Measurements from ENCODE around the gene COL27A1.
"Not testable (repeated sequence)": the region's sequence is repeated elsewhere in the genome, so short reads cannot be mapped to it uniquely, and the experiment has no call there.

Gene COL27A1

DNA sequence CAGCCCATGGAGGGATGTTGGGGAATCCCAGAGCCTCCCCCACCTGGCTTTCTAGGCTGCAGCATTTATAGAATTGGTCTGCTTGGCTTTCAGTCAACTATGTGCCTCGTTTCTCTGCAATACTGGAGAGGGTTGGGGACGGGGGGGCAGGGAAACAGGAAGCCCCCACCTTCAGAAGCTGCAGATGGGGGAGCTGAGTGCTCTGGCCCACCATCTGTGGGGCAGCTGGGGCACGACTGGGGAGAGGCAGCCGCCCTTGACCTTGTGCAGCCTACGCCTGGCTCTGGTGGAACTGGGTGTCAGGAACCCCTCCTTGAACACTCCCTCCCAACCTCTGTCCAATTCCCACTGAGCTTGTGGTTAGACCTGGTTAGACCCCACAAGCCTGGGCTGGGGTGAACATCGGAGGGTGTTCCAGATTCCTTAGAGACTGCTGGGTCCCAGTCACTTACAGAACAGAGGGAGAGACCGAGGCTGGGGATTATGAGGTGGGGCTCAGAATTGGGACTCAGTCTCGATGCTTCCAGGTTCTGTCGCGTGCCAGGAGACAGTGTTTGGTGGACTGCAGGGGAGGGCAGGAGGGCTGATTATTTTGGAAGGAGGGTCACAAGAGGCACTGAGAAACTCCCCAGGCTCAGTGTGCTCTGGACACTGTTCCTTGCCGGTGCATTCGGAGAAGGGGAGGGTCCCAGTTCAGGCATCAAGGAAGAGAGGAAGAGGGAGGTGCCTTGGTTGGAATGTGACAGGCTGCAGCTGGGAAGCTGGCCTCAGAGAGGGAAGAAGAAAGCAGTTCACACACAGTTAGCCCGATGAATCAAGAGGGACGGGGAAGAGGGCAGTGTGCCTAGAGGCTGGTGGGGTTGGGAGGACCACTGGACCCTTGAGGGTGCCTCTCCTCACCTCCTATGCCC is 25.6 kb downstream of the COL27A1 start:
- no peak for DNase-seq (ENCODE audit: low read depth in 3 of 3, low spot score in 1 of 3)

DNA sequence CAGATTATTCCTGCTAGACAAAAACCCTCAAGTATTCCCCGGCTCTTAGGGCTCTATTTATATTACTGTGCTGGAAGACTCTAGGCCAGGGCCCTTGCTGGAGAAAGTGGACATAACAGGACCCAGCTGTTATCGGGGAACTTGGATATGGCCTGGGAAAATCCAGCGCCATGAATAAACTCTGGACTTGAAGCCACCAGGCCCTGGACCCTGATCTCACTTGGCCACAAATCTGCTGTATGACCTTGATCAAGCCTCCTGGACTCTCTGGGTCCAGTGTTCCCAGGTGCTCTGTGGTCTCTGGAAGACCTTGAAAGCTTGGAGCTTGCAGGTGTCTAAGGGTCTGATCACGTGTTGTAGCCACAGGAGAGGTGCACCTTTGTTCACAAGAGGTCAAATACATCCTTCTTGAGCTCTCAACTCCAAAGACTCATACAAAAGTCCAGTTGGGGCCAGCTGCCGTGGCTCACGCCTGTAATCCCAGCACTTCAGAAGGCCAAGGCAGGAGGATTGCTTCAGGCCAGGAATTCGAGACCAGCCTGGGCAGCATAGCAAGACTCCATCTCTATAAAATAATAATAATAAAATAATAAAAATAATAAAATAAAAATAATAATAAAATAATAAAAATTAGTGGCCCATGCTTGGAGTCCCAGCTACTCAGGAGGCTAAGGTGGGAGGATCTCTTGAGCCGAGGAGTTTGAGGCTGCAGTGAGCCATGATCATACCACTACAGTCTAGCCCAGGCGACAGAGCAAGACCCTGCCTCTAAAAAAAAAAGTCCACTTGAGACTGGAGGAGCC is 26.5 kb downstream of the COL27A1 start:
- no peak for DNase-seq (ENCODE audit: low read depth in 3 of 3, low spot score in 1 of 3)

DNA sequence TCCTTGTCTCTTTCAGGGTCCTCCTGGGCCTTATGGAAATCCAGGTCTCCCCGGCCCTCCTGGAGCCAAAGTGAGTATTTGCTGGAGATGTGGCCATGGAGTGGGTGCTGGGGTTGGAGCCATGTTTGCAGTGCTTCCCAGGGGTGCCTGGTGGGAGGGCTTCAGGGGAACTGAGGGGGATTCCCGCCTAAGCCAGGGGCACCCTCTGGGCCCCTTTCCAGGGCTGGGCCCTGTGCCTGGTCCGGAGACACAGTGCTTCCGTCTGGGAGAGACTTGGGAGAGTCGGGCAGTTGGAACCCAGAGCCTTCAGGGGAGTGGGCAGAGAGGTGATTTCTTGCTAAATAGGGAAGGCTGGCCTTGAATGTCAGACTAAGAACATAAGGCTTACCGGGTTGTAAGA is 27.7 kb downstream of the COL27A1 start:
- DNase-seq (ENCODE audit: low read depth in 3 of 3, low spot score in 1 of 3): no peak

DNA sequence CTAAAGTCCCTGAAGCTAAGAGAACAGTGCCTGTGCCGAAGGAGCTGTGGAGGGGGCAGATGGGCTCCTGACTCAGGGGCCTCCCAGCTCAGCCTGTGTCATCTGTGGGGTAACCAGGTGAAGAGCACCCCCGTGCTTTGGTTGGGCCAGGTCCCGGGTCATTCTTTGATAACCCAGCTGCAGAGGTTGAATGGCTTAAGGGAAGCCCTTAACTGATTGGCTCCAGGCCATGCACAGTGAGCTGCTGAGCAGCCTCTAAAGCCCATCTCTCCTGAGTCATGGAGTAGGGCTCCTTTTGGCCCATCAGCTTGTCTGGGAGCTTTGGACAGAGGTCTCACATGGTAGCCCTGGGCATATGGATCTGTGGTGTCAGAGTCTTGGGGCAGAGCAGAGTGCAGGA is 28.7 kb downstream of the COL27A1 start:
- DNase-seq (ENCODE audit: low read depth in 3 of 3, low spot score in 1 of 3): no peak

DNA sequence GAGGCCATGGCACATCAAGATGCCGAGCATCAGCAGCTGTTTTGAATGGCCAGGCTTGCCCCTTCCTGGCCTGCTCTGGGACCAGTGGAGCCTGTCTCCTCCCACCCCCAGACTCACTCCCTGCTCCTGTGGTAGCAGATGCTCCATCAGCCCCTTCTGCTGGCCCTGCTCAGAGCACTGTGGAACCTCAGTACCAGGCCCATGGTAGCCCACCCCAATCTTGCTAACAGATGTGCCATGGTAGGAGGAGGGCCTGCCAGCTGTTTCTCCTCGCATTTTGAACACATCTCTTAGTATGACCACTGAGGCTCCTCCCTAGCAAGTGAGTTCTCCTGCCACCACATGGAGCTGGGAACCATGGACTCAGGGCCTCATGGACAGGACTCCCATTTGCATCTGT is 29.5 kb downstream of the COL27A1 start:
- DNase-seq (ENCODE audit: low read depth in 3 of 3, low spot score in 1 of 3): no peak

DNA sequence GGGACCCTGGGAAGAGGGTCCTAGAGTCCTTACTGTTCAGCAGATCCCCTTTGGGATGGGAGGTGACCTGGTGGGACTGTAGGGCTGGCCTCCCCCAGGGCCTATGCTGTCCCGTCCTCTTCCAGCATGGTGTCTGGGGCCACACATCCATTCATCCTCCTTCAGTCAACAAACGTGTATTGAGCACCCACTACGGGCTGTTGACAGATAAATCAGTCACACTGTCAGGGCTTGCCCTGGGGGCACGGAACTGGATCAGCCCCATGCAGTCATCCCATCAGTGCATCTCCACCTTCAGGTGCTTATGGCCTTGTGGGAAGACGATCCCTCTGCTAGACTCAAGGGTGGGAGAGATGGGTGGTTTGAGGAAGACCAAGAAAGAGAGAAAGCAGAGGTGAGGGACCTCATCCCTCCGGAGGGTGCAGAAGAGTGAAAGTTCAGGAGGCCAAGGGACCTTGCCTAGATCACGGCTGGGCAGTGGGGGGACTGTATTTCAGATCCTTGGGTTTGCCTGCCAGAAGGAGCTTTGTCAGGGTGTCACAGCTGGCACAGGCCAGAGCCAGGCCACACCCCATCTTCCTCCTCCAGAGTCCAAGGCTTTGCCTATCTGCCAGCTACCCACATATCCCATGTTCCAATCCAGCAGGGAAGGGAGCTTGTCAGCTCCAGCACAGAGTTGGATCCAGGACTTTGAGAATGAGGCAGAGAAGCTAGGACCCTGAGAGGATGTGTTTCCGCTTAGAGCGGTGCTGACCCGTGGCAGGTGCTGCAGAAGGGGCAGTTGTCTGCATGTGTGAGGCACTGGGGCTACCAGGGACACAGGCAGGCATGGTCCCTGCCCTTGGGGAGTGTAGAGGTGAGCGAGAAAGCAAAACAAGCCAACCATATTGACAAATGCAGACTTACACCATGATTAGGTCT is 30.5 kb downstream of the COL27A1 start:
- DNase-seq (ENCODE audit: low read depth in 3 of 3, low spot score in 1 of 3): no peak

- DNase-seq (ENCODE audit: low read depth in 3 of 3, low spot score in 1 of 3): no peak
Observed at GRCh38 chr9:114186605-114187289, 31.4 kb downstream of the COL27A1 start.

DNA sequence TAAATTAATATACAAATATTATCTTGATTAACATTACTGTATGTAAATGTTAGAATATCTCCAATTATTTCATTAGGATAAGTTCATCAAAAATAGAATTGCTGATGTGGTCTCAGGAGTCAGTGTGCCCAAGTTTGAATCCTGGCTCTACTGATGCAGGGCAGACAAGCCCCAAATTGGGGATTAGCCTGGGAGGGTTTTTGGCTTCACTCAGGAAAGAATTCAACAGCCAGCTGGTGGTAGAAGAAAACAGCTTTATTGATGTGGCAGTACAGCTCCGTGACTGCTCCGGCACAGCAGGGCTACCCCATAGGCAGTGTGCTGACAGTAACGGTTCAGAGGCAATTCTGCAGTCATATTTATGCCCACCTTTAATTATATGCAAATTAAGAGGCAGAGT is 32.5 kb downstream of the COL27A1 start:
- no peak for DNase-seq (ENCODE audit: low read depth in 3 of 3, low spot score in 1 of 3)

- DNase-seq (ENCODE audit: low read depth in 3 of 3, low spot score in 1 of 3): no peak
Observed at GRCh38 chr9:114189823-114190562, 34.7 kb downstream of the COL27A1 start.

DNA sequence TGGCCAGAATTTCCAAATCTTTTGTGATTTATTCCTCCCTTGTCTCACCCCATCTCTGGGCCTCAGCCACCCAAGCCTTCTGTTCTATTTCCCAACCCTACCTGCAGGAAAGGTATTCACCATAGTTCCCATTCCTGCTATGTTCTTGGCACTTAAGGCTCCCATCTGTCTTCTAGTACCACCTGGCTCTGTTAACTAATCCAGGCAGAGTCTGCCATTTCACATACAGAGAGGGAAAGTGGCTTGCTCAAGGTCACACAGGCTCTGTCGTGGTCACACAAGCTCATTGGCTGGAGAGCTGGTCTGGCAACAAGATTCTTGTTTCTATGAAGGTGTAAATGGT is 35.2 kb downstream of the COL27A1 start:
- no peak for DNase-seq (ENCODE audit: low read depth in 3 of 3, low spot score in 1 of 3)

GRCh38 chr9:114191402-114191801 is 36.1 kb downstream of the COL27A1 start:
- DNase-seq (ENCODE audit: low read depth in 3 of 3, low spot score in 1 of 3): not testable (repeated sequence)

DNA sequence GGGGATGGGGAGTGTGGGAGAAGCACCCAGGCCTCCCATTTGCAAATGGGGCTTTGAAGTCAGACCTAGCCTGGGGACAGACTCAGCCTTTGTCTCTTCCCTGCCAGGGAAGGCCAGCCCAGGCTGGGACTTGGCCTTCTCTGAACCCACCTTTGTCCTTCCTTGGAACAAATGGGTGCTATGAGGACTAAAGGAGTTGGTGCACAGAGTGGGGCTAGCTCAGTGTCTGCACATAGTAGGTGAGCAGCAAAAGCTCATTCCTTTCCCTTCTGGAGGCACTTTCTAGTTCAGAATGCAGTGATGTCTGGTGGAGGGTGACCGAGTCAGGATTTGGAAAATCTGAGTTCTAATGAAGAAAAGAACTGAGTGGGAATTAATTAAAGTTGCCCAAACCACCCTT is 37.2 kb downstream of the COL27A1 start:
- DNase-seq (ENCODE audit: low read depth in 3 of 3, low spot score in 1 of 3): no peak

GRCh38 chr9:114193090-114193489 is 37.8 kb downstream of the COL27A1 start:
- no peak for DNase-seq (ENCODE audit: low read depth in 3 of 3, low spot score in 1 of 3)

- DNase-seq (ENCODE audit: low read depth in 3 of 3, low spot score in 1 of 3): no peak
Observed at GRCh38 chr9:114196117-114196516, 40.8 kb downstream of the COL27A1 start.

DNA sequence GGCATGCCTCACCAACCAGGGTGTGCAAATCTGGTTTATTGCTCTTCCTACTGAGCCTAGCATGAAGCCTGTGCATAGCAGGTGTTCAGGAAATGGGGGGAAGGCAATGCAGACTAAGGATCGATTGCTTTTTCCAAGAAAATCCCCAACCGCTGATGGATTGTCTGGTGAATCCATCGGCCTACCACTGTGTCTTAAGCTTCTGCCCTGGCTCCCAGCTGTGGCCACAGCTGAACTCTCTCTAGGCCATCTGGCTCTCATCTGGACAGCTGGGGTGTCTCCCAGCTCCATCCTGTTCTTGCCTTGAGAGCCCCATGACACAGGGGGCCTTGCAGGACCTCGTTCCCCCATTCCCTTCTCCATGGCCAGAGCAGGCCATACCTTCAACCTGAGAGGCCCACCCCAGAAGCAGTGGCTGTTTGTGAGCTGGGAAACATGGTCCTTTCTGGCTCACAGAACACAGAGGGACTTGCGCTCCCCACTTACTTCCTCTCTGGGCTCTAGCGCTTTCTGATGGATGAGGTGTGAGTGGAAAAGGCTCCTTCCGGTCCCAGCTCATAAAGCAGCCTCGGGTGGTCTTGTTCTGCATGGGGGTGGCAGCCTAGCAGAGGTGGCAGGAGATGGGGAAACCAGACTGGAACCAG is 41.8 kb downstream of the COL27A1 start:
- no peak for DNase-seq (ENCODE audit: low read depth in 3 of 3, low spot score in 1 of 3)

- no peak for DNase-seq (ENCODE audit: low read depth in 3 of 3, low spot score in 1 of 3)
Observed at GRCh38 chr9:114198249-114199040, 43.1 kb downstream of the COL27A1 start.

DNA sequence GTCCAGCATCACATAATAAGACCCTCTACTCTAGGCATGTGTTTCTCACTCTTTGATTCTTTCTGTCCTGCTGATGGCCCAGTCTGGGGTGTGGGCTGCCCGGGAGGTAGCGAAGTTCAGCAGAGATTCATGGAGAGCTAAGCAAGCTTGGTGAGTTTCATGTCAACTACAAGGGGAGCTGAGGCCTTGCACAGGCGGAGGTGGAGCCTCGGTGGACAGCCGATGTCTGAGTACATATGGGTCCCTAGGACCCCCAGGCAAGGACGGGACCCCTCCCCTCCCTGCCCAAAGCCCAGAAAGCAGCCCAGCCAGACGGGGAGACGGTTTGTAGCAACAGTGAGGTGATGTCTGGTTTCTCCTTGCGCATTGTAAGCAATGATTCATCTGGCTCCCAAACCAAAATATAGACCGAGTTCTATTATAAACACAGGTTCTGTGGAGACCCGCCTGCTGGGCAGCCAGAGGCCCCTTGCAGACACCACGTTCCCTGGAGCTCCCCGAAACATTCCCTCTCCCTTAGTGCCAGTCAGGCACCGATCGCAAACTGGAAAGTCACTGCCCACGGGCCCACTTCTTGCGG is 45.5 kb downstream of the COL27A1 start:
- DNase-seq (ENCODE audit: low read depth in 3 of 3, low spot score in 1 of 3): no peak

DNA sequence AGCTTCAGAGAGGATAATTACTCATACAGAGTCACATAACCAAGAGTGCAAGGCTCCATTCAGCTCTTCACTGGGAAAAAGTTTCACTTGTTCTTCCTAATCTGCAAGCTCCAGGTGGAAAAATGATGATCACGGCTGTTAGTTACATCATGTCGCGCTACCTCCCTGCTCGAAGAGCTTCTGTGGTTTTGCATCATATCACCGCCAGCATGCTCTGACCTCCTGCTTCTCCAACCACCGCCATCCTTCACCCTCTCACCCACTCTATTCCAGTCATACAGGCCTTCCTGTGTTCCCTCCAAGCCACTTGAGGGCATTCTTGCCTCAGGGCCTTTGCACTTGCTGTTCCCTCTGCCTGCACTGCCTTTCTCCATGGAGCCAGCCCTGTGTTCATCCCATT is 47.1 kb downstream of the COL27A1 start:
- no peak for DNase-seq (ENCODE audit: low read depth in 3 of 3, low spot score in 1 of 3)
